ENCODE data around the gene CAMTA1. TPM values are rescaled to one million over a fixed set of nuclear protein-coding genes. Genes with fewer than 3 reads are reported as not detected.

Gene CAMTA1
- total and polyA plus RNA-seq, 4 donors: 18.0 to 93.5 (median 35.8) TPM

GRCh38 chr1:7780976-7781375 is 995.7 kb downstream of the CAMTA1 start:
- no peaks in the 10 kb centered on the region for H3K9me3 ChIP-seq (ENCODE audit: control insufficient read depth in 4 of 4, low read length in 3 of 4)
- no peak for DNase-seq (ENCODE audit: low spot score)
- H3K27me3 ChIP-seq (ENCODE audit: control insufficient read depth in 4 of 4, insufficient read depth in 4 of 4, low read length in 3 of 4): no peaks in the 10 kb centered on the region
- no peak overlapping the region for H3K9ac ChIP-seq (ENCODE audit: low read depth in 1 of 2, low read length in 2 of 2)
- 94% methylated on average over 9 of the region's 9 CpGs for WGBS
- H3K27ac ChIP-seq (ENCODE audit: low read depth in 1 of 2, low read length in 2 of 2): no peak overlapping the region
- H3K36me3 ChIP-seq (ENCODE audit: control insufficient read depth in 4 of 4, insufficient read depth in 3 of 4, low read depth in 1 of 4, low read length in 3 of 4): peaks cover 0 to 30% (median 23%) of the 10 kb centered on the region in 4 donors
- H3K4me3 ChIP-seq (ENCODE audit: low read depth in 1 of 3, low read length in 3 of 3): no peak overlapping the region
- peaks cover 0 to 33% (median 20%) of the 10 kb centered on the region in 4 donors for H3K4me1 ChIP-seq (ENCODE audit: control insufficient read depth in 4 of 4, insufficient read depth in 4 of 4, low read length in 3 of 4)
- TF ChIP-seq RAD21 (IDR thresholded peaks at IDR 0.05) (no peak), SP1 (IDR thresholded peaks at IDR 0.05) (no peak), MAX (IDR thresholded peaks at IDR 0.05) (no peak), ZBTB33 (IDR thresholded peaks at IDR 0.05) (no peak), NR2F2 (IDR thresholded peaks at IDR 0.05) (no peak), GABPA (IDR thresholded peaks at IDR 0.05 in 1 of 2, conservative IDR thresholded peaks at IDR 0.05 in 1 of 2) (no peak), HNF4A (conservative IDR thresholded peaks at IDR 0.05) (no peak), CTCF (IDR thresholded peaks at IDR 0.05; ENCODE audit: low read depth, low read length, missing input control) (no peak), REST (IDR thresholded peaks at IDR 0.05) (no peak), ATF3 (IDR thresholded peaks at IDR 0.05) (no peak), YY1 (IDR thresholded peaks at IDR 0.05) (no peak)

- Histone ChIP-seq H3K4me3 (ENCODE audit: low read depth in 1 of 3, low read length in 3 of 3) (no peak overlapping the region), H3K27me3 (ENCODE audit: control insufficient read depth in 4 of 4, insufficient read depth in 4 of 4, low read length in 3 of 4) (no peaks in the 10 kb centered on the region), H3K36me3 (ENCODE audit: control insufficient read depth in 4 of 4, insufficient read depth in 3 of 4, low read depth in 1 of 4, low read length in 3 of 4) (peaks cover 0 to 30% (median 24%) of the 10 kb centered on the region in 4 donors), H3K4me1 (ENCODE audit: control insufficient read depth in 4 of 4, insufficient read depth in 4 of 4, low read length in 3 of 4) (peaks cover 0 to 38% (median 24%) of the 10 kb centered on the region in 4 donors), H3K27ac (ENCODE audit: low read depth in 1 of 2, low read length in 2 of 2) (no peak overlapping the region), H3K9ac (ENCODE audit: low read depth in 1 of 2, low read length in 2 of 2) (no peak overlapping the region), H3K9me3 (ENCODE audit: control insufficient read depth in 4 of 4, low read length in 3 of 4) (no peaks in the 10 kb centered on the region)
- DNase-seq (ENCODE audit: low spot score): no peak
- TF ChIP-seq MAX (IDR thresholded peaks at IDR 0.05) (no peak), RAD21 (IDR thresholded peaks at IDR 0.05) (no peak), HNF4A (conservative IDR thresholded peaks at IDR 0.05) (no peak), REST (IDR thresholded peaks at IDR 0.05) (no peak), ZBTB33 (IDR thresholded peaks at IDR 0.05) (no peak), SP1 (IDR thresholded peaks at IDR 0.05) (no peak), FOXA2 (IDR thresholded peaks at IDR 0.05) (no peak), RXRA (IDR thresholded peaks at IDR 0.05) (no peak), TAF1 (conservative IDR thresholded peaks at IDR 0.05) (no peak), ATF3 (IDR thresholded peaks at IDR 0.05) (no peak), HNF4G (IDR thresholded peaks at IDR 0.05) (no peak)
- WGBS: 72% methylated on average over 7 of the region's 7 CpGs
Measured at GRCh38 chr1:7781501-7781900, 996.2 kb downstream of the CAMTA1 start.

All from liver (tissue), 9 donors.